Cardiac muscle cell (in vitro differentiated cells and primary cell): ENCODE measurements around the gene RASGRF2. TPM values are rescaled to one million over a fixed set of nuclear protein-coding genes. Genes with fewer than 3 reads are reported as not detected.
A peak's percentile ranks its signal among the peaks of the same experiment; 100 is the strongest.

Experiments used
- DNase-seq, 2 donors: peaks; one replicate each; pipeline versions ENCODE4 v3.0.0 to v3.0.0-alpha.2; 2010 to 2017; ENCODE audit warnings: low read depth in 1 of 2, low spot score in 1 of 2
- H3K27ac ChIP-seq: fragments of 200-600 bp; sonication (generic); 2 replicates; pipeline ENCODE4 v1.5.1; 2016
- H3K27me3 ChIP-seq: fragments of 200-600 bp; sonication (generic); 2 replicates; pipeline ENCODE4 v1.6.0; 2016; ENCODE audit warnings: control low read depth
- H3K36me3 ChIP-seq: fragments of 200-600 bp; sonication (generic); 2 replicates; pipeline ENCODE4 v1.5.1; 2016; ENCODE audit warnings: control low read depth
- H3K4me1 ChIP-seq: fragments of 200-600 bp; sonication (generic); 2 replicates; pipeline ENCODE4 v1.8.1; 2017; ENCODE audit warnings: low read depth, mild to moderate bottlenecking, mixed run types
- H3K4me3 ChIP-seq: fragments of 200-600 bp; sonication (generic); 2 replicates; pipeline ENCODE4 v1.5.1; 2016; ENCODE audit warnings: mild to moderate bottlenecking
- H3K9me3 ChIP-seq: fragments of 200-600 bp; sonication (generic); 2 replicates; pipeline ENCODE4 v1.5.1; 2017; ENCODE audit warnings: low read depth, mild to moderate bottlenecking, control low read depth
- polyA plus RNA-seq: library from polyadenylated mRNA; unstranded; fragments of >200 nt; fragmentation: Nextera tagmentation; extraction: Ambion mirVana; gene quantifications from 2 replicates; pipeline ENCODE4 v1.2.1, GENCODE V29; 2016
- total RNA-seq: library from RNA; depleted of rRNA; stranded (reverse); fragments of >200 nt; gene quantifications from 2 replicates; pipeline ENCODE4 v1.2.3, GENCODE V29; 2016
- TF ChIP-seq, protein P1 (sequence below): IDR thresholded peaks from 2 replicates; pipeline ENCODE4 v1.5.1; 2012; ENCODE audit warnings: low read depth, mild to moderate bottlenecking, low read length

The RASGRF2 gene
- total and polyA plus RNA-seq, 2 experiments from 2014 or later = 0.06 to 0.33 TPM

DNA sequence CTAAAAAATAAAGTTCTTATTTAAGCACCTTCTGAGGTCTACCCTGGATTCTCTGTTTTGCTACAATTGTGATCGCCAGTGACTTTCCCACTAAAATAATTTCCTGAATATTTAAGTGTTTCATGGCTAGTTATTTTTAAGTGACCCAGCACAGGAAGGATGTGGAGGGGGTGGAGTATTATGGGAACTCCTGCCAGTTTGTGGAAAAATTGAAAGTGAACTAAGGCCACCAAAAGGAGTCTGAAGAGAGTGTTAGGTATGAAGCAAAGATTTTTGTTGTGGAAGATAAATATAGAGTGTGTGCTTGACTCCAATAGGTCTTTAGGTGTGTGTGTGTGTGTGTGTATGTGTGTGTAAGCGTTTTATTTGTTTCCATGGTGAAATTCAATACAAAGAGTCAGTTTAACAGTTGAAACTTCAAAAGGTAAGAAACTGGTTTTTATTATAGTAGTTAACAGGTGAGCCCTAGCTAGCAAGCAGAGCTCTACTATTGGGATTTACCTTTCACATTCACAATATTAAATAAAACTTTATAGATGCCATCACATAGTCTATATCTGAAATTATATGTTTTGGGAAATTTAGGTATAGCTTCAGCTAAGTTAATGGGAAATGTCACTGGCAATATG, 25.6 kb downstream of the RASGRF2 start:
- H3K4me3 ChIP-seq = no peak overlapping the region
- TF ChIP-seq, protein P1, sequence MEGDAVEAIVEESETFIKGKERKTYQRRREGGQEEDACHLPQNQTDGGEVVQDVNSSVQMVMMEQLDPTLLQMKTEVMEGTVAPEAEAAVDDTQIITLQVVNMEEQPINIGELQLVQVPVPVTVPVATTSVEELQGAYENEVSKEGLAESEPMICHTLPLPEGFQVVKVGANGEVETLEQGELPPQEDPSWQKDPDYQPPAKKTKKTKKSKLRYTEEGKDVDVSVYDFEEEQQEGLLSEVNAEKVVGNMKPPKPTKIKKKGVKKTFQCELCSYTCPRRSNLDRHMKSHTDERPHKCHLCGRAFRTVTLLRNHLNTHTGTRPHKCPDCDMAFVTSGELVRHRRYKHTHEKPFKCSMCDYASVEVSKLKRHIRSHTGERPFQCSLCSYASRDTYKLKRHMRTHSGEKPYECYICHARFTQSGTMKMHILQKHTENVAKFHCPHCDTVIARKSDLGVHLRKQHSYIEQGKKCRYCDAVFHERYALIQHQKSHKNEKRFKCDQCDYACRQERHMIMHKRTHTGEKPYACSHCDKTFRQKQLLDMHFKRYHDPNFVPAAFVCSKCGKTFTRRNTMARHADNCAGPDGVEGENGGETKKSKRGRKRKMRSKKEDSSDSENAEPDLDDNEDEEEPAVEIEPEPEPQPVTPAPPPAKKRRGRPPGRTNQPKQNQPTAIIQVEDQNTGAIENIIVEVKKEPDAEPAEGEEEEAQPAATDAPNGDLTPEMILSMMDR = no peak
- H3K27me3 ChIP-seq = no peaks in the 10 kb centered on the region
- no peaks in the 10 kb centered on the region for H3K9me3 ChIP-seq
- H3K4me1 ChIP-seq = no peaks in the 10 kb centered on the region
- DNase-seq = peak in 1 of 2 donors; percentile 18
- H3K27ac ChIP-seq = no peak overlapping the region
- no peaks in the 10 kb centered on the region for H3K36me3 ChIP-seq

DNA sequence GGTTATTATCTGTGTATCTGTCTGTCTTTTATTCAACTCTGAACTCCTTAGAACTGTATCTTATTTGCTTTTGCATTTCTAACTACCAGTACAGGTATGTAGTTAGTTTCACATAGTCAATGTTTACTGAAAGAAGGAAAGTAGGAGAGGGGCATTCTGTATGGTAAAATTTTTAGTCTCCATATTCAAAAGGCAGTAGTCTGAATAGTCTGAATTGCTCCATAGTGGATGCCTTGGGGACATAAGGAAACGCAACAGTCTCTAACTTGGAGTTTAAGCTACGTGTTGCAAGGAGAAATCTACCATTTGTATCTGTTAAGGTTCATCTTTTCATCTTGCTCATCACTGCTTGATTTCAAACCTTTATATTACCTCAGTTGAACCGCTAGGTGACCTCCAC, 26.2 kb downstream of the RASGRF2 start:
- no peaks in the 10 kb centered on the region for H3K27me3 ChIP-seq
- TF ChIP-seq, protein P1 = no peak
- DNase-seq = no peak
- H3K9me3 ChIP-seq = no peaks in the 10 kb centered on the region
- no peaks in the 10 kb centered on the region for H3K4me1 ChIP-seq
- no peak overlapping the region for H3K27ac ChIP-seq
- H3K36me3 ChIP-seq = no peaks in the 10 kb centered on the region
- H3K4me3 ChIP-seq = no peak overlapping the region

DNA sequence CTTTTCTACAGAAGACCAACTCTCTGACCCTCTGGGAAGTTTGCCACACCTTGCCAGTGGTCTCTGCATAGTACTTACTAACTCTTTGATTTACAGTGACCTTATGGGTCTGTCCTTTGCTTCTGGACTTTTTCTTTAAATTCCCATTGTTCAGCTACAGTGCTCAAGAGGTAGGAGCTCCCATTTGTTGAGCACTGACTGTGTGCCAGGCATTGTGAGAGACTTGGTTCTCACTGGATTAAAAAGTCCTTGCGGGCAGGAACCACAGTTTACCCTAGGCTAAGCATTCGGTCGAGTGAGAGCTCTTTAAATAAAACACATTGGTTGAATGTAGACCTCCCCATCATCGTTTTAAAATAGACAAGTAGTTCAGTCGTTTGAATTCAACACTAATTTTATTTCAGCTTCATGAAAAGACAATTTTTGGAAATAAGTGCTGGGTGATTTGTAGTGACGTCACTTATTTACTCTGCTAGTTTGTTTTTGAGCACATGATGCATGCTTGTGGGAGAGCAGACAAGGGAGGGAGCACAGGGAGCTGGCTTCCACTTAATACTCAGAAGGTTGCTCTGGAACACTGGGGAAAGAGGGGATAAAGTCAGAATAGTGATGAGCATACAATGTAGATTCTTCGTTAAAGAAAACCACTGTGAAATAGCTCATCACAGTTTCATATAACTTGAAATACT, 27.1 kb downstream of the RASGRF2 start:
- H3K4me1 ChIP-seq = no peaks in the 10 kb centered on the region
- no peaks in the 10 kb centered on the region for H3K27me3 ChIP-seq
- no peaks in the 10 kb centered on the region for H3K36me3 ChIP-seq
- no peaks in the 10 kb centered on the region for H3K9me3 ChIP-seq
- no peak for DNase-seq
- no peak overlapping the region for H3K4me3 ChIP-seq
- TF ChIP-seq, protein P1 = no peak
- H3K27ac ChIP-seq = no peak overlapping the region

DNA sequence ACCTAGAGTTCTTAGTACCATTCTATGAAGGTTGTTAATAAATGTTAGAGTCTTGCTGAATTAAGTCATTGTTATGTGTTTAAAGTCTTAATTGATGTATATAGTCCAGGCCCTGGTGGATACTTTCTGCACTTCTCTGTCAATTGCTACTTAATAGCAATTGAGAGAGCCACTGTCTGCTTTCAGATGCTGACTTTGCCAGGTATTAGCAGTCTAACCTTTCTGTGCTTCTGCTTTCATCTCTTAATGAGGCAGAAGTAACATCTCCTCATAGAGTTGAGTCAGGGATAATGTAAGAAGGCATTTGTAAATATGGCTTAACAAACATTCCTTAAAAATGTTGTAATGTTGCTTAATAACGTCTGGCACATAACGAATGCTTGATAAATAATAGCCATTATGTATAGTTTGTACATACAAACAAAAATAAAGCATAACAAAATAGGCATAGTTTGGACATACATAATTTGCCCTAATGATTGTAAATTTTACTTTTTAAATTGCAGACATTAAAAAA, 28.3 kb downstream of the RASGRF2 start:
- no peaks in the 10 kb centered on the region for H3K4me1 ChIP-seq
- no peak for DNase-seq
- no peak overlapping the region for H3K4me3 ChIP-seq
- no peaks in the 10 kb centered on the region for H3K9me3 ChIP-seq
- H3K36me3 ChIP-seq = no peaks in the 10 kb centered on the region
- H3K27ac ChIP-seq = no peak overlapping the region
- TF ChIP-seq, protein P1 = no peak
- no peaks in the 10 kb centered on the region for H3K27me3 ChIP-seq

DNA sequence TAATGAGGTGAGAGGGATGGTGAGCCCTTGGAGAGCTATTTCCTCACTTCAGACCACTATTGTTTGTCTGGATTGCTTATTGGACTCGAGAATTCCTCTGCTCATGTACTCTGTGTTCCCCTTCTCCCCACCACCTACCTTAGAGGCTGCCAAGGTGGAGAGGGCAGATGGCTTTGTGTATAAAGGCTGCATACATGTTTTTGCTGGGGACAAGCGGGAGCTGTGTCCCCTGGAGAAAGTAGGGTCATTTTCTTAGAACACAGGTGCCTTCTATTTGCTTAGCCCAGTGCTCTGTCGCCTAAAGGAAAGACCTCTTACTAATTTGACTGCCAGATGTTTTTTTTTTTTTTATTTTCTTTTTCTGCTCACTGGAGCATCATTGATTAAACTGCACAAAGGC, 29.7 kb downstream of the RASGRF2 start:
- H3K36me3 ChIP-seq = no peaks in the 10 kb centered on the region
- no peak for DNase-seq
- H3K4me3 ChIP-seq = no peak overlapping the region
- no peaks in the 10 kb centered on the region for H3K27me3 ChIP-seq
- H3K27ac ChIP-seq = no peak overlapping the region
- TF ChIP-seq, protein P1 = no peak
- H3K9me3 ChIP-seq = no peaks in the 10 kb centered on the region
- no peaks in the 10 kb centered on the region for H3K4me1 ChIP-seq
